ENCODE data around the gene ATXN10. TPM values are rescaled to one million over a fixed set of nuclear protein-coding genes. Genes with fewer than 3 reads are reported as not detected.

ATXN10 gene
- total RNA-seq, 1 experiment from 2014 or later, result 135 TPM

DNA sequence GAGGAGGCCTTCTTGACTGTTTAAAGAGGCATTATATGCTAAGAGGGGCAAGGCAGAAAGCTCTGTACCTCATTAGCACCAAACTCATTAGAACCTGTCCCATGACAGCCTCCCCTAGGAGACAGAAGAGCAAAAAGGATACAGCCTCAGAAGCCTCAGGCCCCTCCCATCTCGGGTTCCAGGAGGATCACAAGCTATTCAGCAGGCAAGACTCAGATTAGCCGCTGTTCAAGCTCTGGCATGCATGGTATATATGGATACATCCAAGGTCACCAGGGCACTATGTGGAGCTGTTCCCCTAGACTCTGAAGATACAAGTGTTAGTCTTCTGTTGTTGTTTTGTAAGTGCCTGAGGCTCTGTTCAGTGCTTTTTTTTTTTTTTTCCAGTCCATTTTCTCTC, 32.1 kb downstream of the ATXN10 start:
- Histone ChIP-seq H3K36me3 (ENCODE audit: control insufficient read depth in 1 of 2, insufficient read depth in 2 of 2, low read length in 2 of 2) (peaks cover 15 to 17% of the 10 kb centered on the region in 2 experiments; a peak in 3 of 4 replicates), H3K27me3 (ENCODE audit: insufficient read depth, low read length) (no peaks in the 10 kb centered on the region), H3K4me3 (replicated peaks in 1 of 2; ENCODE audit: low read depth in 1 of 2, low read length in 2 of 2) (no peak overlapping the region), H4K20me1 (ENCODE audit: insufficient read depth) (no peaks in the 10 kb centered on the region), H3K4me1 (ENCODE audit: control insufficient read depth in 1 of 2, insufficient read depth in 2 of 2, low read length in 2 of 2) (peaks cover 0 to 7% of the 10 kb centered on the region in 2 experiments; a peak in 2 of 4 replicates), H3K9ac (ENCODE audit: low read length) (no peak overlapping the region), H3K9me3 (ENCODE audit: control insufficient read depth in 1 of 2, insufficient read depth in 1 of 2, low read depth in 1 of 2, low read length in 2 of 2) (no peaks in the 10 kb centered on the region), H3K9me2 (ENCODE audit: insufficient read depth) (no peaks in the 10 kb centered on the region), H2AFZ (ENCODE audit: low read depth, low read length, poor library complexity, severe bottlenecking) (no peak overlapping the region), H3K27ac (ENCODE audit: low read depth, low read length) (no peak overlapping the region), H3K79me2 (ENCODE audit: insufficient read depth, low read length) (peaks cover 22% of the 10 kb centered on the region), H3K4me2 (ENCODE audit: low read length) (no peak overlapping the region)
- ChIA-PET POLR2A (no interaction called here), CTCF (no interaction called here), RAD21 (ENCODE audit: low non-redundant PET in 1 of 2, low total read pairs in 2 of 2, uncharacterized antibody in 2 of 2, unreplicated experiment in 2 of 2) (no interaction called here)
- no peak for ATAC-seq
- BruUV-seq (replicated peaks), result no TSS peak
- no peak for TF ChIP-seq ZFX (IDR thresholded peaks at IDR 0.05)
- no peak for TF ChIP-seq POLR2A (IDR thresholded peaks at IDR 0.05; ENCODE audit: borderline replicate concordance, extremely low read depth, insufficient read depth, insufficient read length)
- no peak for TF ChIP-seq EZH2phosphoT487 (IDR thresholded peaks at IDR 0.05; ENCODE audit: borderline replicate concordance)
- TF ChIP-seq FOSL1 (IDR thresholded peaks at IDR 0.05; ENCODE audit: low read depth), result no peak
- TF ChIP-seq, protein P1, sequence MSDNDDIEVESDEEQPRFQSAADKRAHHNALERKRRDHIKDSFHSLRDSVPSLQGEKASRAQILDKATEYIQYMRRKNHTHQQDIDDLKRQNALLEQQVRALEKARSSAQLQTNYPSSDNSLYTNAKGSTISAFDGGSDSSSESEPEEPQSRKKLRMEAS (IDR thresholded peaks at IDR 0.05), result no peak
- TF ChIP-seq ZNF274 (IDR thresholded peaks at IDR 0.05; ENCODE audit: low read depth, low read length), result no peak
- no peak for TF ChIP-seq POLR2AphosphoS5 (IDR thresholded peaks at IDR 0.05; ENCODE audit: low read depth, low read length)
- TF ChIP-seq SP1 (IDR thresholded peaks at IDR 0.05; ENCODE audit: low read depth), result no peak
- TF ChIP-seq, protein P2, sequence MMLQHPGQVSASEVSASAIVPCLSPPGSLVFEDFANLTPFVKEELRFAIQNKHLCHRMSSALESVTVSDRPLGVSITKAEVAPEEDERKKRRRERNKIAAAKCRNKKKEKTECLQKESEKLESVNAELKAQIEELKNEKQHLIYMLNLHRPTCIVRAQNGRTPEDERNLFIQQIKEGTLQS (IDR thresholded peaks at IDR 0.05), result no peak
- TF ChIP-seq SIN3A (IDR thresholded peaks at IDR 0.05; ENCODE audit: low read depth), result no peak
- no peak for TF ChIP-seq CBX3 (IDR thresholded peaks at IDR 0.05; ENCODE audit: low read depth)
- no peak for TF ChIP-seq ELF1 (IDR thresholded peaks at IDR 0.05; ENCODE audit: borderline replicate concordance, low read depth)
- TF ChIP-seq YY1 (IDR thresholded peaks at IDR 0.05; ENCODE audit: extremely low read depth, insufficient replicate concordance, low read depth, low read length), result no peak
- TF ChIP-seq, protein P3, sequence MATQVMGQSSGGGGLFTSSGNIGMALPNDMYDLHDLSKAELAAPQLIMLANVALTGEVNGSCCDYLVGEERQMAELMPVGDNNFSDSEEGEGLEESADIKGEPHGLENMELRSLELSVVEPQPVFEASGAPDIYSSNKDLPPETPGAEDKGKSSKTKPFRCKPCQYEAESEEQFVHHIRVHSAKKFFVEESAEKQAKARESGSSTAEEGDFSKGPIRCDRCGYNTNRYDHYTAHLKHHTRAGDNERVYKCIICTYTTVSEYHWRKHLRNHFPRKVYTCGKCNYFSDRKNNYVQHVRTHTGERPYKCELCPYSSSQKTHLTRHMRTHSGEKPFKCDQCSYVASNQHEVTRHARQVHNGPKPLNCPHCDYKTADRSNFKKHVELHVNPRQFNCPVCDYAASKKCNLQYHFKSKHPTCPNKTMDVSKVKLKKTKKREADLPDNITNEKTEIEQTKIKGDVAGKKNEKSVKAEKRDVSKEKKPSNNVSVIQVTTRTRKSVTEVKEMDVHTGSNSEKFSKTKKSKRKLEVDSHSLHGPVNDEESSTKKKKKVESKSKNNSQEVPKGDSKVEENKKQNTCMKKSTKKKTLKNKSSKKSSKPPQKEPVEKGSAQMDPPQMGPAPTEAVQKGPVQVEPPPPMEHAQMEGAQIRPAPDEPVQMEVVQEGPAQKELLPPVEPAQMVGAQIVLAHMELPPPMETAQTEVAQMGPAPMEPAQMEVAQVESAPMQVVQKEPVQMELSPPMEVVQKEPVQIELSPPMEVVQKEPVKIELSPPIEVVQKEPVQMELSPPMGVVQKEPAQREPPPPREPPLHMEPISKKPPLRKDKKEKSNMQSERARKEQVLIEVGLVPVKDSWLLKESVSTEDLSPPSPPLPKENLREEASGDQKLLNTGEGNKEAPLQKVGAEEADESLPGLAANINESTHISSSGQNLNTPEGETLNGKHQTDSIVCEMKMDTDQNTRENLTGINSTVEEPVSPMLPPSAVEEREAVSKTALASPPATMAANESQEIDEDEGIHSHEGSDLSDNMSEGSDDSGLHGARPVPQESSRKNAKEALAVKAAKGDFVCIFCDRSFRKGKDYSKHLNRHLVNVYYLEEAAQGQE (IDR thresholded peaks at IDR 0.05; ENCODE audit: low read depth), result no peak
- no peak for DNase-seq (ENCODE audit: low read depth, low spot score)
- intact Hi-C loops (cut with micrococcal nuclease), result no loop called here
